ENCODE results near the gene ABHD13. TPM values are rescaled to one million over a fixed set of nuclear protein-coding genes. Genes with fewer than 3 reads are reported as not detected.

ABHD13 gene
- total RNA-seq, 1 experiment from 2014 or later: 6.2 TPM

DNA sequence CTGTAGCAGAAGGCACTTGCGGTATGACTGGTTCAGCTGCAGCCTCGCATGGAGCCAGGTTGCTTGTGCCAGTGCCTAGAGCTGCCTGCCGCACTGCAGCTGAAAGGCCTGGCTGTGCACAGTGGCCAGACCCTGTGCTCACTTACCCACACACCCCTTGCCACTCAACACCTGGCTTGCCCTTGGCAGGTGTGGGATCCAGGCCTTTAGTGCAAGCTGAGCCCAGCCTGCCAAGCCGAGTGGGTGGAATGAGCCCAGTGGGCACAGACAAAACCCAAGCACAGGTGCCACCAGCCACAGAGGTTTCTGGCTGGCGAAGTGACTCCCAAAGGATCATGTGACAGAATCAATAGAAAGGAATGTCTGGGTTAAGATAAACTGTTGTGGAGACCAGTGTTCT is 22.3 kb upstream of the ABHD13 start:
- intact Hi-C loops (cut with micrococcal nuclease): no loop called here
- H3K9me3 Mint-ChIP-seq (ENCODE audit: unreplicated experiment): peaks cover 14% of the 10 kb centered on the region
- peaks cover 6% of the 10 kb centered on the region for H3K4me1 Mint-ChIP-seq (ENCODE audit: insufficient read depth, unreplicated experiment)
- CTCF ChIA-PET: interaction anchor here (1.0 kb wide), 1 partner anchor 990 kb away, joined by 5 read pairs; no protein-coding TSS in a partner anchor
- H3K4me3 Mint-ChIP-seq (ENCODE audit: unreplicated experiment): no peak overlapping the region
- POLR2A ChIA-PET: no interaction called here
- DNase-seq (ENCODE audit: unreplicated experiment): no peak
- no peaks in the 10 kb centered on the region for H3K27me3 Mint-ChIP-seq (ENCODE audit: insufficient read depth, unreplicated experiment)
- TF ChIP-seq, protein P1, sequence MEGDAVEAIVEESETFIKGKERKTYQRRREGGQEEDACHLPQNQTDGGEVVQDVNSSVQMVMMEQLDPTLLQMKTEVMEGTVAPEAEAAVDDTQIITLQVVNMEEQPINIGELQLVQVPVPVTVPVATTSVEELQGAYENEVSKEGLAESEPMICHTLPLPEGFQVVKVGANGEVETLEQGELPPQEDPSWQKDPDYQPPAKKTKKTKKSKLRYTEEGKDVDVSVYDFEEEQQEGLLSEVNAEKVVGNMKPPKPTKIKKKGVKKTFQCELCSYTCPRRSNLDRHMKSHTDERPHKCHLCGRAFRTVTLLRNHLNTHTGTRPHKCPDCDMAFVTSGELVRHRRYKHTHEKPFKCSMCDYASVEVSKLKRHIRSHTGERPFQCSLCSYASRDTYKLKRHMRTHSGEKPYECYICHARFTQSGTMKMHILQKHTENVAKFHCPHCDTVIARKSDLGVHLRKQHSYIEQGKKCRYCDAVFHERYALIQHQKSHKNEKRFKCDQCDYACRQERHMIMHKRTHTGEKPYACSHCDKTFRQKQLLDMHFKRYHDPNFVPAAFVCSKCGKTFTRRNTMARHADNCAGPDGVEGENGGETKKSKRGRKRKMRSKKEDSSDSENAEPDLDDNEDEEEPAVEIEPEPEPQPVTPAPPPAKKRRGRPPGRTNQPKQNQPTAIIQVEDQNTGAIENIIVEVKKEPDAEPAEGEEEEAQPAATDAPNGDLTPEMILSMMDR (IDR thresholded peaks at IDR 0.05; ENCODE audit: unreplicated experiment): no peak
- H3K36me3 Mint-ChIP-seq (ENCODE audit: insufficient read depth, unreplicated experiment): no peaks in the 10 kb centered on the region
- H3K27ac Mint-ChIP-seq (ENCODE audit: low read depth, unreplicated experiment): no peak overlapping the region
- BruUV-seq (replicated peaks): no TSS peak

DNA sequence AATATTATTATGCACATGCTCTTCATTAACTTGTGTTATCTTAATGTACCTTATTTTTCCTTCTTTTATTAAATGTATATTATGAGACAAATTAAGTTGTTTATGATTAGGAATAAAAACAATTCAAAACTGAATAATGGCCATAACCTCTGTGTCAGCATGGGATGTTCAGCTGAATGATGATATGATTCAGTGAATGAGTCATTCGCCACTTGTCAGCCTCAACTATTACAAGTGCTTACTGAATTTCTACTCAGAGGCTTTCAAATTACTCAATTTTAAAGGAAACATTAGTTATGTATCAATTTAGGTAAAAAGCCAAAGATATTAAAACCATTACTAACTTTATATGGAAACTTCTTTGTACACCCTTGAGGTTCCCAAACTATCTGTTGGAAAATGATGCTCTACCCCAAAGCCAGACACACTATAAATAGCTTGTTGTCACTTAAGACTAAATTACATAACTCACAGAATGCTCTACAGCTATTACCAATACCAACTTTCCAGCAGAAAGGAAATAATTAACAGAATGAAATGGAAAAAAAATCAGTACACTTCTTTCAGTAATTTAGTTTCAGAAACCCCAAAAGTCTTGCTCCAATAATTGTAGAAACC is 17.3 kb upstream of the ABHD13 start:
- intact Hi-C loops (cut with micrococcal nuclease): no loop called here

DNA sequence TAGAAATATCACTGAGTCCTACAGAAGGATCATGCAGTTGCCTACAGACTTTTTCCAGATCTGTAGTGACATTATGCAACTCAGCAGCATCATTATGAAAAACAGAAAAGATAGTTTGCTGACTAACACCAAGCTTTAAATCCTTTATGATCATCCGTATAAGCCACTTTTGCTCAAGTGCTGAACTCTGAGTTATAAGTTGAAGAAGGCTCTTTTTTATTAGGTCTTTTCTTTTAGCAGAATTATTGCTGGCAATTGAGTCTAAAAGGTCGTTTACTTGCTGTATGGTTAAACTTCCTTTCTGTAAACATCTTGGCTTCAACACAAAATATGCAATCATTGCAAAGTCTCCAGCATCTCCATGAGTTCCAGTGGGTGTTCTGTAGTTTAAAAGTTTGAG is 7.6 kb upstream of the ABHD13 start:
- intact Hi-C loops (cut with micrococcal nuclease): no loop called here
- Mint-ChIP-seq H3K4me3 (ENCODE audit: unreplicated experiment) (no peak overlapping the region), H3K9me3 (ENCODE audit: unreplicated experiment) (no peaks in the 10 kb centered on the region), H3K27ac (ENCODE audit: low read depth, unreplicated experiment) (no peak overlapping the region), H3K4me1 (ENCODE audit: insufficient read depth, unreplicated experiment) (peaks cover 8% of the 10 kb centered on the region), H3K27me3 (ENCODE audit: insufficient read depth, unreplicated experiment) (no peaks in the 10 kb centered on the region), H3K36me3 (ENCODE audit: insufficient read depth, unreplicated experiment) (peaks cover 23% of the 10 kb centered on the region)
- no peak for DNase-seq (ENCODE audit: unreplicated experiment)
- no TSS peak for BruUV-seq (replicated peaks)
- ChIA-PET CTCF (interaction anchor here (0.9 kb wide), 1 partner anchor 55 kb away, joined by 3 read pairs; no protein-coding TSS in a partner anchor), POLR2A (no interaction called here)
- TF ChIP-seq, protein P1 (IDR thresholded peaks at IDR 0.05; ENCODE audit: unreplicated experiment): no peak

More for the DNA sequence above, 17.3 kb upstream of the ABHD13 start:
- no peak overlapping the region for H3K4me3 Mint-ChIP-seq (ENCODE audit: unreplicated experiment)
- H3K4me1 Mint-ChIP-seq (ENCODE audit: insufficient read depth, unreplicated experiment): no peaks in the 10 kb centered on the region
- no peaks in the 10 kb centered on the region for H3K27me3 Mint-ChIP-seq (ENCODE audit: insufficient read depth, unreplicated experiment)
- no TSS peak for BruUV-seq (replicated peaks)
- no peaks in the 10 kb centered on the region for H3K9me3 Mint-ChIP-seq (ENCODE audit: unreplicated experiment)
- TF ChIP-seq, protein P1 (IDR thresholded peaks at IDR 0.05; ENCODE audit: unreplicated experiment): no peak
- H3K36me3 Mint-ChIP-seq (ENCODE audit: insufficient read depth, unreplicated experiment): no peaks in the 10 kb centered on the region
- no peak overlapping the region for H3K27ac Mint-ChIP-seq (ENCODE audit: low read depth, unreplicated experiment)
- peak; percentile 30 for DNase-seq (ENCODE audit: unreplicated experiment)
- CTCF ChIA-PET: interaction anchor here (1.3 kb wide), 1 partner anchor 12 kb away, joined by 3 read pairs; no protein-coding TSS in a partner anchor
- POLR2A ChIA-PET: interaction anchor here (1.4 kb wide), 1 partner anchor 12 kb away, joined by 4 read pairs; no protein-coding TSS in a partner anchor

DNA sequence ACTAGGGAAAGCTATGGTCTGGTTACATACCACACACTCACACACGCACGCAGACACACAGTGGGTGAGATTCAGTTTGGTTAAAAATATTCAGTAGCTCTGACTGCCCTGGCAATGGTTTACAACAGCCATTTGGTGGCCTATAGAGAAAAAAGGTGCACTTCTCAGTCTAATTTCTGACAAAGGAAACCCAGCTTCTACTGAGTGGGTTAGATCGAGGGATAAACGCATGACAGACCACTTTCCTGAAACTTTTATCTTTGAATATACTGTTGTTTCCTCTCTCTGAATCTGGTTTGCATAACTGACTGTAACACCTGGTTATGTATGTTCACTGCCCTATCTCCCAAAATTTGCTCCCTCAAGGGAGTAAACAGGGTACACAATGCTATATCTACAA is 5.3 kb upstream of the ABHD13 start:
- TF ChIP-seq, protein P1 (IDR thresholded peaks at IDR 0.05; ENCODE audit: unreplicated experiment): no peak
- H3K4me3 Mint-ChIP-seq (ENCODE audit: unreplicated experiment): no peak overlapping the region
- peaks cover 23% of the 10 kb centered on the region for H3K36me3 Mint-ChIP-seq (ENCODE audit: insufficient read depth, unreplicated experiment)
- no peaks in the 10 kb centered on the region for H3K27me3 Mint-ChIP-seq (ENCODE audit: insufficient read depth, unreplicated experiment)
- no peaks in the 10 kb centered on the region for H3K9me3 Mint-ChIP-seq (ENCODE audit: unreplicated experiment)
- ChIA-PET CTCF (interaction anchor here (0.9 to 1.3 kb wide), 2 partner anchors 12 kb away, joined by 3 read pairs; no protein-coding TSS in a partner anchor), POLR2A (interaction anchor here (1.2 kb wide), 1 partner anchor 12 kb away, joined by 4 read pairs; no protein-coding TSS in a partner anchor)
- peaks cover 8% of the 10 kb centered on the region for H3K4me1 Mint-ChIP-seq (ENCODE audit: insufficient read depth, unreplicated experiment)
- intact Hi-C loops (cut with micrococcal nuclease): no loop called here
- DNase-seq (ENCODE audit: unreplicated experiment): no peak
- BruUV-seq (replicated peaks): no TSS peak
- H3K27ac Mint-ChIP-seq (ENCODE audit: low read depth, unreplicated experiment): no peak overlapping the region
